K562 (cell line): ENCODE data around the gene TNIP1. TPM values are rescaled to one million over a fixed set of nuclear protein-coding genes. Genes with fewer than 3 reads are reported as not detected.

Experiments
- BHLHE40 ChIP-seq: IDR thresholded peaks from 2 replicates; pipeline ENCODE4 v1.6.1; 2011; ENCODE audit warnings: low read length, improper control_type of control experiment
- ELF2 ChIP-seq: fragments of 250-450 bp; sonication (Bioruptor Pico); IDR thresholded peaks from 2 replicates; pipeline ENCODE4 v1.5.0; 2021; ENCODE audit warnings: mild to moderate bottlenecking
- IFI16 ChIP-seq: fragments of 250-450 bp; sonication (Bioruptor Pico); IDR thresholded peaks from 2 replicates; pipeline ENCODE4 v2.1.2; 2022; ENCODE audit warnings: mild to moderate bottlenecking, inconsistent platforms
- POLR2H ChIP-seq: IDR thresholded peaks from 2 replicates; pipeline ENCODE4 v1.6.1; 2016; ENCODE audit warnings: missing genetic modification characterization, low read depth, mild to moderate bottlenecking, control low read depth, missing compliant biosample characterization, moderate library complexity
- SMAD4 ChIP-seq: fragments of 250-450 bp; sonication (Bioruptor Pico); conservative IDR thresholded peaks from 2 replicates; pipeline ENCODE4 v1.8.0; 2021; ENCODE audit warnings: inconsistent platforms, mild to moderate bottlenecking, moderate library complexity
- SRSF1 ChIP-seq: fragments of 200-400 bp; formaldehyde crosslinking; IDR thresholded peaks from 2 replicates; pipeline ENCODE4 v1.6.1; 2017; ENCODE audit warnings: mild to moderate bottlenecking, low read depth, low read length, moderate library complexity
- XRCC4 ChIP-seq: IDR thresholded peaks from one replicate; pipeline ENCODE4 v1.6.1; 2011; ENCODE audit not compliant: insufficient read depth, insufficient read length; ENCODE audit errors: extremely low read depth
- polyA plus RNA-seq, 8 experiments: library from polyadenylated mRNA; depleted of rRNA in 4 of 8; stranded (reverse) in 5 of 8; unstranded in 3 of 8; fragments of >200 nt; fragmentation: Nextera tagmentation in 2 of 8; fragmentation: Illumina TruSeq in 1 of 8; extraction: Ambion mirVana in 2 of 8; extraction: Trizol in 1 of 8; gene quantifications; 2 replicates each; pipeline versions ENCODE4 v1.2.1 to v1.2.3, GENCODE V29; 2011 to 2014; ENCODE audit warnings: inconsistent platforms in 1 of 8, missing spikeins in 1 of 8
- total RNA-seq, 7 experiments: library from RNA; depleted of rRNA in 6 of 7; stranded (reverse); fragments of >200 nt in 6 of 7; fragmentation: Illumina TruSeq in 2 of 7; extraction: Trizol in 2 of 7; gene quantifications; 2 replicates each; pipeline versions ENCODE4 v1.2.1 to v1.2.3, GENCODE V29; 2011 to 2021; ENCODE audit warnings: low replicate concordance in 1 of 7
- TF ChIP-seq, protein P1 (sequence below): sonication (generic); formaldehyde crosslinking; IDR thresholded peaks from 2 replicates; pipeline ENCODE4 v1.8.0; 2023; ENCODE audit warnings: missing genetic modification reagents, mild to moderate bottlenecking, borderline replicate concordance
- TF ChIP-seq, protein P2 (sequence below), 2 experiments: fragments of 150-350 bp in 1 of 2; IDR thresholded peaks; 2 replicates each; pipeline ENCODE4 v1.6.1; 2012 to 2016; ENCODE audit warnings: low read depth in 2 of 2, low read length in 2 of 2, mild to moderate bottlenecking in 1 of 2, moderate library complexity in 1 of 2
- TF ChIP-seq, protein P3 (sequence below): sonication (generic); formaldehyde crosslinking; IDR thresholded peaks from 2 replicates; pipeline ENCODE4 v1.8.0; 2022; ENCODE audit warnings: missing genetic modification reagents, mild to moderate bottlenecking, moderate library complexity, borderline replicate concordance
- TF ChIP-seq, protein P4 (sequence below): fragments of 450-650 bp; formaldehyde crosslinking; IDR thresholded peaks from 2 replicates; pipeline ENCODE4 v1.4.0; 2022; ENCODE audit warnings: missing genetic modification characterization
- TF ChIP-seq, protein P5 (sequence below): fragments of 450-650 bp; formaldehyde crosslinking; IDR thresholded peaks from 2 replicates; pipeline ENCODE4 v1.4.0; 2022; ENCODE audit warnings: mild to moderate bottlenecking, moderate library complexity
- TF ChIP-seq, protein P6 (sequence below): sonication (generic); formaldehyde crosslinking; IDR thresholded peaks from 2 replicates; pipeline ENCODE4 v1.8.0; 2022; ENCODE audit warnings: mild to moderate bottlenecking, missing genetic modification reagents, borderline replicate concordance

Gene TNIP1
- total and polyA plus RNA-seq, 9 of the 15 experiments (the other 6 are each of a cell fraction or from before 2014, with no cell fraction given): 0.46 to 41.0 (median 24.6) TPM

DNA sequence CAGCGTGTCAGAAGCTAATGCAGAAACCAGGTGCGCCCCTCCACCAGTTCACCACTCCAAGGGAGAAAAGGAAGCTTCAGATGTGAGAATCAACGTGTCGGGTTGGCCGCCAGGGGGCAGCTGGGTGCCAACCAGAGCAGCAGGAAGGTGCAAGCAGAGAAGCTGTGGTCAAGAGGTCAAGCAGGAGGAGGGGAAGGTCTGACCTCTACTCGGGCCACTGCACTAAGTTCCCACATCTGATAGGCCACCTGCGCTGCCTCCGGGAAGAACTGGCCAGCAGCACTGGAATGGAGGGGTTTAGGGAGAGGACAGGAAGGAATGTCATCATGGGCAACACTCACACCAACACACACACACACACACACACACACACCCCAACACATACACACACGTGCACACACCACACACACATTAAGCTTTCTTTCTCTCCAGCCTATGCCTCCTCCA is 45.4 kb upstream of the TNIP1 start (continued):
- TF ChIP-seq SMAD4 (CRISPR knock-in tag) (no peak), POLR2H (tag) (no peak), IFI16 (no peak), ELF2 (CRISPR knock-in tag) (no peak), XRCC4 (no peak), SRSF1 (no peak), BHLHE40 (peak; percentile 75)
- TF ChIP-seq, protein P1, sequence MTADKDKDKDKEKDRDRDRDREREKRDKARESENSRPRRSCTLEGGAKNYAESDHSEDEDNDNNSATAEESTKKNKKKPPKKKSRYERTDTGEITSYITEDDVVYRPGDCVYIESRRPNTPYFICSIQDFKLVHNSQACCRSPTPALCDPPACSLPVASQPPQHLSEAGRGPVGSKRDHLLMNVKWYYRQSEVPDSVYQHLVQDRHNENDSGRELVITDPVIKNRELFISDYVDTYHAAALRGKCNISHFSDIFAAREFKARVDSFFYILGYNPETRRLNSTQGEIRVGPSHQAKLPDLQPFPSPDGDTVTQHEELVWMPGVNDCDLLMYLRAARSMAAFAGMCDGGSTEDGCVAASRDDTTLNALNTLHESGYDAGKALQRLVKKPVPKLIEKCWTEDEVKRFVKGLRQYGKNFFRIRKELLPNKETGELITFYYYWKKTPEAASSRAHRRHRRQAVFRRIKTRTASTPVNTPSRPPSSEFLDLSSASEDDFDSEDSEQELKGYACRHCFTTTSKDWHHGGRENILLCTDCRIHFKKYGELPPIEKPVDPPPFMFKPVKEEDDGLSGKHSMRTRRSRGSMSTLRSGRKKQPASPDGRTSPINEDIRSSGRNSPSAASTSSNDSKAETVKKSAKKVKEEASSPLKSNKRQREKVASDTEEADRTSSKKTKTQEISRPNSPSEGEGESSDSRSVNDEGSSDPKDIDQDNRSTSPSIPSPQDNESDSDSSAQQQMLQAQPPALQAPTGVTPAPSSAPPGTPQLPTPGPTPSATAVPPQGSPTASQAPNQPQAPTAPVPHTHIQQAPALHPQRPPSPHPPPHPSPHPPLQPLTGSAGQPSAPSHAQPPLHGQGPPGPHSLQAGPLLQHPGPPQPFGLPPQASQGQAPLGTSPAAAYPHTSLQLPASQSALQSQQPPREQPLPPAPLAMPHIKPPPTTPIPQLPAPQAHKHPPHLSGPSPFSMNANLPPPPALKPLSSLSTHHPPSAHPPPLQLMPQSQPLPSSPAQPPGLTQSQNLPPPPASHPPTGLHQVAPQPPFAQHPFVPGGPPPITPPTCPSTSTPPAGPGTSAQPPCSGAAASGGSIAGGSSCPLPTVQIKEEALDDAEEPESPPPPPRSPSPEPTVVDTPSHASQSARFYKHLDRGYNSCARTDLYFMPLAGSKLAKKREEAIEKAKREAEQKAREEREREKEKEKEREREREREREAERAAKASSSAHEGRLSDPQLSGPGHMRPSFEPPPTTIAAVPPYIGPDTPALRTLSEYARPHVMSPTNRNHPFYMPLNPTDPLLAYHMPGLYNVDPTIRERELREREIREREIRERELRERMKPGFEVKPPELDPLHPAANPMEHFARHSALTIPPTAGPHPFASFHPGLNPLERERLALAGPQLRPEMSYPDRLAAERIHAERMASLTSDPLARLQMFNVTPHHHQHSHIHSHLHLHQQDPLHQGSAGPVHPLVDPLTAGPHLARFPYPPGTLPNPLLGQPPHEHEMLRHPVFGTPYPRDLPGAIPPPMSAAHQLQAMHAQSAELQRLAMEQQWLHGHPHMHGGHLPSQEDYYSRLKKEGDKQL (CRISPR knock-in tag): no peak
- TF ChIP-seq, protein P2, sequence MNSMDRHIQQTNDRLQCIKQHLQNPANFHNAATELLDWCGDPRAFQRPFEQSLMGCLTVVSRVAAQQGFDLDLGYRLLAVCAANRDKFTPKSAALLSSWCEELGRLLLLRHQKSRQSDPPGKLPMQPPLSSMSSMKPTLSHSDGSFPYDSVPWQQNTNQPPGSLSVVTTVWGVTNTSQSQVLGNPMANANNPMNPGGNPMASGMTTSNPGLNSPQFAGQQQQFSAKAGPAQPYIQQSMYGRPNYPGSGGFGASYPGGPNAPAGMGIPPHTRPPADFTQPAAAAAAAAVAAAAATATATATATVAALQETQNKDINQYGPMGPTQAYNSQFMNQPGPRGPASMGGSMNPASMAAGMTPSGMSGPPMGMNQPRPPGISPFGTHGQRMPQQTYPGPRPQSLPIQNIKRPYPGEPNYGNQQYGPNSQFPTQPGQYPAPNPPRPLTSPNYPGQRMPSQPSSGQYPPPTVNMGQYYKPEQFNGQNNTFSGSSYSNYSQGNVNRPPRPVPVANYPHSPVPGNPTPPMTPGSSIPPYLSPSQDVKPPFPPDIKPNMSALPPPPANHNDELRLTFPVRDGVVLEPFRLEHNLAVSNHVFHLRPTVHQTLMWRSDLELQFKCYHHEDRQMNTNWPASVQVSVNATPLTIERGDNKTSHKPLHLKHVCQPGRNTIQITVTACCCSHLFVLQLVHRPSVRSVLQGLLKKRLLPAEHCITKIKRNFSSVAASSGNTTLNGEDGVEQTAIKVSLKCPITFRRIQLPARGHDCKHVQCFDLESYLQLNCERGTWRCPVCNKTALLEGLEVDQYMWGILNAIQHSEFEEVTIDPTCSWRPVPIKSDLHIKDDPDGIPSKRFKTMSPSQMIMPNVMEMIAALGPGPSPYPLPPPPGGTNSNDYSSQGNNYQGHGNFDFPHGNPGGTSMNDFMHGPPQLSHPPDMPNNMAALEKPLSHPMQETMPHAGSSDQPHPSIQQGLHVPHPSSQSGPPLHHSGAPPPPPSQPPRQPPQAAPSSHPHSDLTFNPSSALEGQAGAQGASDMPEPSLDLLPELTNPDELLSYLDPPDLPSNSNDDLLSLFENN (IDR thresholded peaks at IDR 0.05; ENCODE audit: low read depth in 2 of 2, low read length in 2 of 2): no peak
- TF ChIP-seq, protein P3, sequence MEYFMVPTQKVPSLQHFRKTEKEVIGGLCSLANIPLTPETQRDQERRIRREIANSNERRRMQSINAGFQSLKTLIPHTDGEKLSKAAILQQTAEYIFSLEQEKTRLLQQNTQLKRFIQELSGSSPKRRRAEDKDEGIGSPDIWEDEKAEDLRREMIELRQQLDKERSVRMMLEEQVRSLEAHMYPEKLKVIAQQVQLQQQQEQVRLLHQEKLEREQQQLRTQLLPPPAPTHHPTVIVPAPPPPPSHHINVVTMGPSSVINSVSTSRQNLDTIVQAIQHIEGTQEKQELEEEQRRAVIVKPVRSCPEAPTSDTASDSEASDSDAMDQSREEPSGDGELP (CRISPR knock-in tag): peak; percentile 80; the same call in 1 of the 2 replicates
- TF ChIP-seq, protein P4, sequence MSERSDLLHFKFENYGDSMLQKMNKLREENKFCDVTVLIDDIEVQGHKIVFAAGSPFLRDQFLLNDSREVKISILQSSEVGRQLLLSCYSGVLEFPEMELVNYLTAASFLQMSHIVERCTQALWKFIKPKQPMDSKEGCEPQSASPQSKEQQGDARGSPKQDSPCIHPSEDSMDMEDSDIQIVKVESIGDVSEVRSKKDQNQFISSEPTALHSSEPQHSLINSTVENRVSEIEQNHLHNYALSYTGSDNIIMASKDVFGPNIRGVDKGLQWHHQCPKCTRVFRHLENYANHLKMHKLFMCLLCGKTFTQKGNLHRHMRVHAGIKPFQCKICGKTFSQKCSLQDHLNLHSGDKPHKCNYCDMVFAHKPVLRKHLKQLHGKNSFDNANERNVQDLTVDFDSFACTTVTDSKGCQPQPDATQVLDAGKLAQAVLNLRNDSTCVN (CRISPR knock-in tag): peak; percentile 83; the same call in 1 of the 2 replicates
- TF ChIP-seq, protein P5, sequence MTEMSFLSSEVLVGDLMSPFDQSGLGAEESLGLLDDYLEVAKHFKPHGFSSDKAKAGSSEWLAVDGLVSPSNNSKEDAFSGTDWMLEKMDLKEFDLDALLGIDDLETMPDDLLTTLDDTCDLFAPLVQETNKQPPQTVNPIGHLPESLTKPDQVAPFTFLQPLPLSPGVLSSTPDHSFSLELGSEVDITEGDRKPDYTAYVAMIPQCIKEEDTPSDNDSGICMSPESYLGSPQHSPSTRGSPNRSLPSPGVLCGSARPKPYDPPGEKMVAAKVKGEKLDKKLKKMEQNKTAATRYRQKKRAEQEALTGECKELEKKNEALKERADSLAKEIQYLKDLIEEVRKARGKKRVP (CRISPR knock-in tag): no peak
- TF ChIP-seq, protein P6, sequence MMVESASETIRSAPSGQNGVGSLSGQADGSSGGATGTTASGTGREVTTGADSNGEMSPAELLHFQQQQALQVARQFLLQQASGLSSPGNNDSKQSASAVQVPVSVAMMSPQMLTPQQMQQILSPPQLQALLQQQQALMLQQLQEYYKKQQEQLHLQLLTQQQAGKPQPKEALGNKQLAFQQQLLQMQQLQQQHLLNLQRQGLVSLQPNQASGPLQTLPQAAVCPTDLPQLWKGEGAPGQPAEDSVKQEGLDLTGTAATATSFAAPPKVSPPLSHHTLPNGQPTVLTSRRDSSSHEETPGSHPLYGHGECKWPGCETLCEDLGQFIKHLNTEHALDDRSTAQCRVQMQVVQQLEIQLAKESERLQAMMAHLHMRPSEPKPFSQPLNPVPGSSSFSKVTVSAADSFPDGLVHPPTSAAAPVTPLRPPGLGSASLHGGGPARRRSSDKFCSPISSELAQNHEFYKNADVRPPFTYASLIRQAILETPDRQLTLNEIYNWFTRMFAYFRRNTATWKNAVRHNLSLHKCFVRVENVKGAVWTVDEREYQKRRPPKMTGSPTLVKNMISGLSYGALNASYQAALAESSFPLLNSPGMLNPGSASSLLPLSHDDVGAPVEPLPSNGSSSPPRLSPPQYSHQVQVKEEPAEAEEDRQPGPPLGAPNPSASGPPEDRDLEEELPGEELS: no peak
